ENCODE measurements around the gene CHCHD4. TPM values are rescaled to one million over a fixed set of nuclear protein-coding genes. Genes with fewer than 3 reads are reported as not detected.

CHCHD4 gene
- 10 to 100 TPM; 11.3 to 12.4 TPM for total RNA-seq

GRCh38 chr3:14124615-14125192 is at the start of gene CHCHD4, which contains the start of gene TMEM43:
Gene CHCHD4 (minus strand): TSS chr3:14124870. CDS start chr3:14124676, 194 bp downstream.
Gene TMEM43 (plus strand): TSS chr3:14125052. CDS start chr3:14125194, 142 bp downstream.

Other genes with a start within 250 kb of the CHCHD4 start
- gene WNT7A, start 244.8 kb downstream of the CHCHD4 start, total RNA-seq: under 1 TPM; 0.41 to 0.55 TPM
- gene TMEM43, start 182 bp upstream of the CHCHD4 start, total RNA-seq: 10 to 100 TPM; 42.5 to 43.6 TPM
- 10 to 100 TPM; 39.3 TPM for gene XPC, start 53.7 kb upstream of the CHCHD4 start, total RNA-seq
- 10 to 100 TPM; 12.3 to 13.0 TPM for gene LSM3, start 53.9 kb upstream of the CHCHD4 start, total RNA-seq